H1 (cell line): ENCODE results near the gene ANKH.

Experiments used
- CHD1 ChIP-seq: IDR thresholded peaks from 2 replicates; pipeline ENCODE4 v1.6.1; 2012; ENCODE audit warnings: low read depth, low read length, improper control_type of control experiment
- CTCF ChIP-seq, 3 experiments: IDR thresholded peaks; 1 replicate in 2 of 3; 2 replicates in 1 of 3; pipeline versions ENCODE4 v1.5.1 to v1.6.1; 2011; ENCODE audit warnings: low read length in 3 of 3, mild to moderate bottlenecking in 3 of 3, inconsistent platforms in 2 of 3, low read depth in 1 of 3, moderate library complexity in 1 of 3; ENCODE audit not compliant: insufficient read depth in 1 of 3; ENCODE audit errors: control extremely low read depth in 1 of 3
- EGR1 ChIP-seq: IDR thresholded peaks from 2 replicates; pipeline ENCODE4 v1.6.1; 2011; ENCODE audit warnings: low read depth, low read length, borderline replicate concordance
- EP300 ChIP-seq, 2 experiments: IDR thresholded peaks; 1 replicate in 1 of 2; 2 replicates in 1 of 2; pipeline ENCODE4 v1.6.1; 2011 to 2012; ENCODE audit warnings: low read depth in 2 of 2, low read length in 2 of 2, mild to moderate bottlenecking in 2 of 2, borderline replicate concordance in 1 of 2, inconsistent platforms in 1 of 2, moderate library complexity in 1 of 2
- EZH2 ChIP-seq: fragments of 200-600 bp; sonication (generic); IDR thresholded peaks from 2 replicates; pipeline ENCODE4 v1.7.1; 2012; ENCODE audit warnings: low read depth, mild to moderate bottlenecking, moderate library complexity, low read length, inconsistent platforms; ENCODE audit not compliant: severe bottlenecking
- HDAC2 ChIP-seq, 2 experiments: fragments of 300-600 bp in 1 of 2; sonication (generic) in 1 of 2; IDR thresholded peaks; 2 replicates each; pipeline ENCODE4 v1.6.1; 2011 to 2012; ENCODE audit warnings: low read depth in 2 of 2, low read length in 2 of 2, mild to moderate bottlenecking in 2 of 2, moderate library complexity in 2 of 2, borderline replicate concordance in 1 of 2, inconsistent platforms in 1 of 2
- JUN ChIP-seq: IDR thresholded peaks from 2 replicates; pipeline ENCODE4 v1.6.1; 2011; ENCODE audit warnings: low read depth, mild to moderate bottlenecking, improper control_type of control experiment, low read length
- RAD21 ChIP-seq, 2 experiments: IDR thresholded peaks in 1 of 2; conservative IDR thresholded peaks in 1 of 2; 2 replicates each; pipeline ENCODE4 v1.6.1; 2011; ENCODE audit warnings: low read depth in 2 of 2, low read length in 2 of 2, improper control_type of control experiment in 1 of 2, inconsistent platforms in 1 of 2, mild to moderate bottlenecking in 1 of 2, moderate library complexity in 1 of 2
- RBBP5 ChIP-seq: IDR thresholded peaks from 2 replicates; pipeline ENCODE4 v1.7.1; 2012; ENCODE audit warnings: low read depth, mild to moderate bottlenecking, inconsistent platforms, low read length, moderate library complexity, borderline replicate concordance
- SRF ChIP-seq: IDR thresholded peaks from 2 replicates; pipeline ENCODE4 v1.6.1; 2011; ENCODE audit warnings: mild to moderate bottlenecking, low read depth, low read length, moderate library complexity

- no peak for TF ChIP-seq JUN
- TF ChIP-seq CTCF (IDR thresholded peaks at IDR 0.05; ENCODE audit: control extremely low read depth in 1 of 3, insufficient read depth in 1 of 3, low read depth in 1 of 3, low read length in 3 of 3) = peak in 2 of 3 experiments; percentile 12 to 26; a peak in 2 of 4 replicates
- no peak for TF ChIP-seq EZH2
- TF ChIP-seq RAD21 (IDR thresholded peaks at IDR 0.05 in 1 of 2, conservative IDR thresholded peaks at IDR 0.05 in 1 of 2; ENCODE audit: low read depth in 2 of 2, low read length in 2 of 2) = no peak
- no peak for TF ChIP-seq HDAC2 (IDR thresholded peaks at IDR 0.05; ENCODE audit: borderline replicate concordance in 1 of 2, low read depth in 2 of 2, low read length in 2 of 2)
- TF ChIP-seq RBBP5 = no peak
- no peak for TF ChIP-seq EGR1
- TF ChIP-seq EP300 (IDR thresholded peaks at IDR 0.05; ENCODE audit: borderline replicate concordance in 1 of 2, low read depth in 2 of 2, low read length in 2 of 2) = no peak
- no peak for TF ChIP-seq SRF
- no peak for TF ChIP-seq CHD1
Measured at GRCh38 chr5:14665949-14666348, 205.6 kb downstream of the ANKH start.
